PC-3 (cell line): ENCODE data around the gene ADAM17. TPM values are rescaled to one million over a fixed set of nuclear protein-coding genes. Genes with fewer than 3 reads are reported as not detected.
A peak's percentile ranks its signal among the peaks of the same experiment; 100 is the strongest.

Experiments used
- ATAC-seq: fragments of 200-7000 bp; cut with Tn5 transposase; 2 replicates; pipeline ENCODE4 v1.9.1; 2020; ENCODE audit warnings: mild to moderate bottlenecking, moderate library complexity
- BruUV-seq: library from RNA; stranded (reverse); fragments of 400-500 nt; replicated peaks from 2 replicates; lab custom pipeline; 2021; lab: Mats Ljungman, UMichigan
- CTCF ChIA-PET: fragments of 300-600 bp; sonication (Branson Sonifier 250); formaldehyde crosslinking; loops from one replicate; lab custom pipeline; 2022; ENCODE audit warnings: antibody characterized with exemption; lab: Charles Lee
- POLR2A ChIA-PET: fragments of 300-600 bp; sonication (Branson Sonifier 250); formaldehyde crosslinking; loops from one replicate; lab custom pipeline; 2022; ENCODE audit warnings: antibody characterized with exemption; ENCODE audit not compliant: unreplicated experiment; lab: Charles Lee
- DNase-seq: peaks from one replicate; pipeline ENCODE4 v3.0.0-alpha.2; 2015
- H2AFZ ChIP-seq: fragments of 300-600 bp; sonication (generic); 2 replicates; pipeline ENCODE4 v1.6.0; 2016; ENCODE audit warnings: antibody characterized with exemption, low read length
- H3F3A ChIP-seq: fragments of 300-600 bp; sonication (generic); one replicate; pipeline ENCODE4 v1.6.0; 2017; ENCODE audit warnings: antibody characterized with exemption, low read length, control low read depth, mild to moderate bottlenecking; ENCODE audit not compliant: unreplicated experiment
- H3K27ac ChIP-seq: fragments of 300-600 bp; sonication (generic); 2 replicates; pipeline ENCODE4 v1.5.1; 2016; ENCODE audit warnings: mild to moderate bottlenecking, low read length
- H3K27me3 ChIP-seq: fragments of 300-600 bp; sonication (generic); 2 replicates; pipeline ENCODE4 v1.6.1; 2016; ENCODE audit warnings: low read length, mixed read lengths
- H3K36me3 ChIP-seq: fragments of 300-600 bp; sonication (generic); 2 replicates; pipeline ENCODE4 v1.6.1; 2016; ENCODE audit warnings: low read depth, mixed run types, low read length, mixed read lengths
- H3K4me1 ChIP-seq: fragments of 300-600 bp; sonication (generic); 2 replicates; pipeline ENCODE4 v1.5.1; 2016; ENCODE audit warnings: low read length; ENCODE audit not compliant: insufficient read depth
- H3K4me2 ChIP-seq: fragments of 300-600 bp; sonication (generic); 2 replicates; pipeline ENCODE4 v1.6.0; 2016; ENCODE audit warnings: low read length
- H3K4me3 ChIP-seq: fragments of 300-600 bp; sonication (generic); 2 replicates; pipeline ENCODE4 v1.5.1; 2016; ENCODE audit warnings: mild to moderate bottlenecking, low read length, mixed read lengths
- H3K79me2 ChIP-seq: fragments of 300-600 bp; sonication (generic); 2 replicates; pipeline ENCODE4 v1.6.1; 2017; ENCODE audit warnings: low read length, mixed read lengths
- H3K9ac ChIP-seq: fragments of 300-600 bp; sonication (generic); 2 replicates; pipeline ENCODE4 v1.6.0; 2016; ENCODE audit warnings: mild to moderate bottlenecking, low read length
- H3K9me2 ChIP-seq: fragments of 300-600 bp; sonication (generic); replicated peaks from 2 replicates; pipeline ENCODE4 v1.6.1; 2016; ENCODE audit warnings: mixed run types, low read length, mixed read lengths
- H3K9me3 ChIP-seq: fragments of 300-600 bp; sonication (generic); 2 replicates; pipeline ENCODE4 v1.6.1; 2016; ENCODE audit warnings: low read length, mixed read lengths
- H4K20me1 ChIP-seq: fragments of 300-600 bp; sonication (generic); 2 replicates; pipeline ENCODE4 v1.6.1; 2016; ENCODE audit warnings: low read length, mixed read lengths
- CTCF ChIP-seq: fragments of 300-600 bp; sonication (generic); conservative IDR thresholded peaks from 2 replicates; pipeline ENCODE4 v1.5.1; 2017; ENCODE audit warnings: antibody characterized with exemption, low read depth, mild to moderate bottlenecking, low read length
- EZH2 ChIP-seq: fragments of 300-600 bp; sonication (generic); IDR thresholded peaks from one replicate; pipeline ENCODE4 v1.6.1; 2017; ENCODE audit warnings: antibody characterized with exemption, mild to moderate bottlenecking, low read length; ENCODE audit not compliant: unreplicated experiment
- EZH2phosphoT487 ChIP-seq: fragments of 300-600 bp; sonication (generic); IDR thresholded peaks from 2 replicates; pipeline ENCODE4 v1.6.1; 2018; ENCODE audit warnings: mild to moderate bottlenecking, antibody characterized with exemption, low read length, borderline replicate concordance
- intact Hi-C: fragments of 100-400 bp; cut with micrococcal nuclease; formaldehyde crosslinking; loops from 2 replicates; pipeline ENCODE4 v1.9.0; 2023
- total RNA-seq: library from RNA; depleted of rRNA; stranded (reverse); fragments of >200 nt; gene quantifications from 2 replicates; pipeline ENCODE4 v1.2.3, GENCODE V29; 2014

Gene ADAM17
- total RNA-seq, 1 experiment from 2014 or later, result 23.0 TPM

GRCh38 chr2:9560628-9561027 is 5.0 kb upstream of the ADAM17 start:
- Histone ChIP-seq H3K9me3 (no peaks in the 10 kb centered on the region), H2AFZ (no peak overlapping the region), H3K79me2 (peaks cover 31% of the 10 kb centered on the region), H3K36me3 (no peaks in the 10 kb centered on the region), H3F3A (no peaks in the 10 kb centered on the region), H3K27ac (no peak overlapping the region), H3K4me3 (no peak overlapping the region), H4K20me1 (no peaks in the 10 kb centered on the region), H3K27me3 (no peaks in the 10 kb centered on the region), H3K4me2 (no peak overlapping the region), H3K9me2 (no peaks in the 10 kb centered on the region), H3K9ac (no peak overlapping the region), H3K4me1 (peaks cover 26% of the 10 kb centered on the region)
- TF ChIP-seq EZH2, result no peak
- TF ChIP-seq EZH2phosphoT487, result no peak
- no peak for TF ChIP-seq CTCF
- DNase-seq (no peak), ATAC-seq (no peak)
- ChIA-PET CTCF (no interaction called here), POLR2A (no interaction called here)
- intact Hi-C loops, result no loop called here
- BruUV-seq, result no TSS peak

GRCh38 chr2:9558948-9559381 is 3.3 kb upstream of the ADAM17 start:
- peak; percentile 39 for ATAC-seq
- DNase-seq, result peak; percentile 95
- Histone ChIP-seq H2AFZ (no peak overlapping the region), H3K4me2 (peak overlapping the region; percentile 55), H4K20me1 (peaks cover 7% of the 10 kb centered on the region), H3K9ac (peak overlapping the region; percentile 11; the same call in 1 of the 2 replicates), H3K27ac (peak overlapping the region; percentile 71), H3K36me3 (no peaks in the 10 kb centered on the region), H3F3A (no peaks in the 10 kb centered on the region), H3K79me2 (peaks cover 46% of the 10 kb centered on the region), H3K9me2 (no peaks in the 10 kb centered on the region), H3K4me3 (no peak overlapping the region), H3K4me1 (peaks cover 25% of the 10 kb centered on the region), H3K9me3 (no peaks in the 10 kb centered on the region), H3K27me3 (no peaks in the 10 kb centered on the region)
- no peak for TF ChIP-seq EZH2phosphoT487
- TF ChIP-seq CTCF, result no peak
- no peak for TF ChIP-seq EZH2
- intact Hi-C loops, result loop anchor here (2.0 to 5.0 kb wide), 3 partner anchors 48 to 193 kb away; no protein-coding TSS in a partner anchor
- no TSS peak for BruUV-seq
- ChIA-PET POLR2A (interaction anchor here (0.5 to 1.0 kb wide), 5 partner anchors 42 to 339 kb away, joined by 3 read pairs; partner anchors contain the start of gene YWHAQ), CTCF (interaction anchor here (0.6 to 1.0 kb wide), 2 partner anchors 36 to 152 kb away, joined by 3 read pairs; no protein-coding TSS in a partner anchor)

DNA sequence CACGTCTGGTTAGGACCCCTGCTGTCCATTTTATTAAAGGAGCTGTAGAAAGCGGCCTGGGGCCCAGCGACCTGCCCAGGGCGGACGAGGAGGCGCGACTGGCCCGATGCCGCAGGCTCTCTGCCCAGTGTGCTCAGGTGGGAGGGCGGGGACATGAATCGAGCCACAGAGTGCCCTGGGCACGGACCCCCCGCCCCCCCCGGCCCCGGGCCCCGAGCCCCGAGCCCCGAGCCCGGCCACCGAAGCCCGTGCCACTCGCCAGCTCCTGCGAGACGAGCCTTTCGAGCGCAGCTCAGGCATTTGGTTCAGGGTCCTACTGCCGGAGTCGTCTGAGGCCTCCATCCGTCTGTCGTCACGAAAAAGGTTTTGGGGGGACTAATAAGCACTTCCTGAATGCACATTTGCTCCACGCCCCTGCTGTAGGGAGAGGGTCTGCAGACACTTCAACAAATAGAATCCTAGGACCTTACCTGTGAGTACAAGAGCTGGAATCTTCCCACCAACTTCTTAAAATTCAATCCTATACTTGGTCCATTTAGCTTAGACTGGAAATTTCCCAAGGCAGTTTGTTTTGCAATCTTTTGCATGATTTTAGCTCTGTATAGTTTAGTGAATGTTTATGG is 602 bp upstream of the ADAM17 start:
- H3K9me3 ChIP-seq, result no peaks in the 10 kb centered on the region
- H3K9ac ChIP-seq, result peak overlapping the region; percentile 95
- no peaks in the 10 kb centered on the region for H3K36me3 ChIP-seq
- POLR2A ChIA-PET, result interaction anchor here (0.5 to 2.6 kb wide), 6 partner anchors 9 to 1256 kb away, joined by 3 to 13 read pairs (median 6); partner anchors contain the start of gene YWHAQ
- peak overlapping the region; percentile 92 for H3K27ac ChIP-seq
- H3K9me2 ChIP-seq, result no peaks in the 10 kb centered on the region
- peak overlapping the region; percentile 88 for H3K4me2 ChIP-seq
- peak overlapping the region; percentile 67; the same call in 1 of the 2 replicates for H2AFZ ChIP-seq
- TF ChIP-seq CTCF, result no peak
- TF ChIP-seq EZH2phosphoT487, result no peak
- TF ChIP-seq EZH2, result no peak
- H3K27me3 ChIP-seq, result no peaks in the 10 kb centered on the region
- peaks cover 45% of the 10 kb centered on the region for H3K4me1 ChIP-seq
- no TSS peak for BruUV-seq
- H4K20me1 ChIP-seq, result peaks cover 20% of the 10 kb centered on the region
- DNase-seq, result peak; percentile 46
- intact Hi-C loops, result loop anchor here (2.0 to 5.0 kb wide), 4 partner anchors 51 to 227 kb away; no protein-coding TSS in a partner anchor
- peak; percentile 42 for ATAC-seq
- peaks cover 73% of the 10 kb centered on the region for H3K79me2 ChIP-seq
- CTCF ChIA-PET, result interaction anchor here (0.6 to 1.3 kb wide), 5 partner anchors 147 to 332 kb away, joined by 3 to 5 read pairs (median 3); no protein-coding TSS in a partner anchor
- no peaks in the 10 kb centered on the region for H3F3A ChIP-seq
- H3K4me3 ChIP-seq, result peak overlapping the region; percentile 96
